Fibroblast of lung (primary cell): ENCODE measurements around the gene ERF. TPM values are rescaled to one million over a fixed set of nuclear protein-coding genes. Genes with fewer than 3 reads are reported as not detected.
A peak's percentile ranks its signal among the peaks of the same experiment; 100 is the strongest.

ENCODE experiments used
- DNase-seq, 2 donors: peaks; one replicate each; pipeline versions ENCODE4 v3.0.0 to v3.0.0-alpha.2; 2010; ENCODE audit warnings: low read depth in 2 of 2
- H2AFZ ChIP-seq: 2 replicates; pipeline ENCODE4 v1.5.1; 2012; ENCODE audit warnings: low read length, control low read depth, inconsistent platforms
- H3K27ac ChIP-seq: 2 replicates; pipeline ENCODE4 v1.5.1; 2011; ENCODE audit warnings: low read length, control low read depth; ENCODE audit not compliant: insufficient read depth
- H3K27me3 ChIP-seq: 2 replicates; pipeline ENCODE4 v1.5.1; 2011; ENCODE audit warnings: mild to moderate bottlenecking, low read length; ENCODE audit not compliant: control insufficient read depth, insufficient read depth
- H3K36me3 ChIP-seq: 2 replicates; pipeline ENCODE4 v1.5.1; 2011; ENCODE audit warnings: low read length; ENCODE audit not compliant: control insufficient read depth, insufficient read depth
- H3K4me1 ChIP-seq: 2 replicates; pipeline ENCODE4 v1.5.1; 2011; ENCODE audit warnings: low read length; ENCODE audit not compliant: control insufficient read depth, insufficient read depth; ENCODE audit errors: extremely low read depth
- H3K4me2 ChIP-seq: 2 replicates; pipeline ENCODE4 v1.5.1; 2011; ENCODE audit warnings: low read length, control low read depth; ENCODE audit not compliant: insufficient read depth; ENCODE audit errors: extremely low read depth
- H3K4me3 ChIP-seq, 4 experiments: fragments of 200-600 bp in 1 of 4; sonication (generic) in 1 of 4; replicated peaks in 1 of 4; 2 replicates each; pipeline ENCODE4 v1.5.1; 2011 to 2016; ENCODE audit warnings: low read length in 4 of 4, low read depth in 3 of 4, mild to moderate bottlenecking in 3 of 4, control low read depth in 2 of 4, inconsistent platforms in 1 of 4, mixed read lengths in 1 of 4; ENCODE audit not compliant: insufficient read depth in 1 of 4; ENCODE audit errors: control extremely low read depth in 1 of 4
- H3K79me2 ChIP-seq: 2 replicates; pipeline ENCODE4 v1.5.1; 2012; ENCODE audit warnings: mild to moderate bottlenecking, low read length, inconsistent platforms; ENCODE audit not compliant: control insufficient read depth, insufficient read depth
- H3K9ac ChIP-seq: 2 replicates; pipeline ENCODE4 v1.5.1; 2011; ENCODE audit warnings: mild to moderate bottlenecking, low read length, control low read depth; ENCODE audit not compliant: insufficient read depth
- H3K9me3 ChIP-seq: 2 replicates; pipeline ENCODE4 v1.5.1; 2012; ENCODE audit warnings: low read depth, low read length; ENCODE audit not compliant: control insufficient read depth, insufficient read depth
- H4K20me1 ChIP-seq: 2 replicates; pipeline ENCODE4 v1.5.1; 2011; ENCODE audit warnings: low read length; ENCODE audit not compliant: control insufficient read depth, insufficient read depth; ENCODE audit errors: extremely low read depth
- EZH2 ChIP-seq: IDR thresholded peaks from 2 replicates; pipeline ENCODE4 v1.5.1; 2012; ENCODE audit warnings: low read length, control low read depth, mild to moderate bottlenecking; ENCODE audit errors: missing control alignments
- polyA plus RNA-seq, 2 donors: library from polyadenylated mRNA; depleted of rRNA in 1 of 2; stranded (reverse) in 1 of 2; unstranded in 1 of 2; fragments of >200 nt; gene quantifications; 2 replicates each; pipeline ENCODE4 v1.2.1, GENCODE V29; 2011 to 2012; ENCODE audit warnings: missing spikeins in 1 of 2
- total RNA-seq: library from RNA; depleted of rRNA; stranded (reverse); fragments of >200 nt; gene quantifications from 2 replicates; pipeline ENCODE4 v1.2.1, GENCODE V29; 2014
- TF ChIP-seq, protein P1 (sequence below), 2 donors: IDR thresholded peaks in 1 of 2; conservative IDR thresholded peaks in 1 of 2; 1 replicate in 1 of 2; 2 replicates in 1 of 2; pipeline ENCODE4 v1.5.1; 2011 to 2012; ENCODE audit warnings: low read length in 2 of 2, control low read depth in 1 of 2, inconsistent platforms in 1 of 2, low read depth in 1 of 2, mild to moderate bottlenecking in 1 of 2

ERF gene
- total and polyA plus RNA-seq, 2 donors (not counting 1 experiment from before 2014, with no cell fraction given): 13.2 to 36.3 TPM

DNA sequence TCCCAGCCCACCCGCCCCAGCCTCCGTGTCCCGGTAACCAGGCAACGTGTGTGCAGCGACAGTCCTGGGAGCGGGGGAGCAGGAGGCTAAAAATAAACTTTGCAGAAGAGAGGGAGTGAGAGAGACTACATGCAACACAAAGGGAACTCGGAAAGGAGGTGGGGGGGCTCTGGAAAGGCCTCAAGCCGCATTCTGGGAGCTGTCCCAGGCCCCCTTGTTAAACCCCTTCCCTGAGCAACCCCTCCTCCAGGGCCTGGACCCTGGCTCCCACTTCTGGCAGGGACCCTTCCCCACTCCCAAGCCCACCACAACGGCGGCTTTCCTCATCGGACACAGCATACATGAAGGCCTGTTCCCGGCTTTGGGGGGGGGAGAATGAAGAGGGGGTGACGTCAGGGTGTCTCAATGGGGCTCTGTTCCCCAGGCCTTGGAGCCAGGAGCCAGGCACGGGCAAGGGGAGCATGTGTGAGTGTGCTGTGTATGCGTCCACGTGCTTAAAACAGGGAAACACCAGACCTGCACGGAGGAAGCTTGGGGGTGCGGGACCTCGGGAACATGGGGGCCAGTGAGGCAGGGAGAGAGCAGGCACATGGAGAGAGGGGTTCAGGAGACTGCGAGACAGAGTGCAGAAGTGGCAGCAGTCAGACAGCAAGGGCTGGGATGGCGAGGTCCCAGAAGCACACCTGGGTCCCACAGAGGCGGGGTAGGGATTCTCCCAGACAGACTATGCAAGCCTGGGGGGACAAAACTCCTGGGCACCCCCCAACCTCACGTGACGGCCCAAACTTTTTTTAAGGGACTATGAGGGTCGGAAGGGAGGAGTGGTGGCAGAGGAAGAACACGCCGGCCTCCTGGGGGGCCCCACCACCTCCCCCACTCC lies 2.3 kb downstream of the ERF start:
- H4K20me1 ChIP-seq: no peaks in the 10 kb centered on the region
- DNase-seq: peak; percentile 47 to 65
- H3K4me1 ChIP-seq: peaks cover 23% of the 10 kb centered on the region
- H3K79me2 ChIP-seq: peaks cover 60% of the 10 kb centered on the region
- H3K27me3 ChIP-seq: no peaks in the 10 kb centered on the region
- H3K4me3 ChIP-seq: peak overlapping the region; percentile 47 to 97 (median 66)
- H3K36me3 ChIP-seq: peaks cover 12% of the 10 kb centered on the region
- H3K9ac ChIP-seq: peak overlapping the region; percentile 75
- H2AFZ ChIP-seq: no peak overlapping the region
- H3K27ac ChIP-seq: peak overlapping the region; percentile 82
- no peak for TF ChIP-seq EZH2
- no peaks in the 10 kb centered on the region for H3K9me3 ChIP-seq
- peak overlapping the region; percentile 68 for H3K4me2 ChIP-seq

DNA sequence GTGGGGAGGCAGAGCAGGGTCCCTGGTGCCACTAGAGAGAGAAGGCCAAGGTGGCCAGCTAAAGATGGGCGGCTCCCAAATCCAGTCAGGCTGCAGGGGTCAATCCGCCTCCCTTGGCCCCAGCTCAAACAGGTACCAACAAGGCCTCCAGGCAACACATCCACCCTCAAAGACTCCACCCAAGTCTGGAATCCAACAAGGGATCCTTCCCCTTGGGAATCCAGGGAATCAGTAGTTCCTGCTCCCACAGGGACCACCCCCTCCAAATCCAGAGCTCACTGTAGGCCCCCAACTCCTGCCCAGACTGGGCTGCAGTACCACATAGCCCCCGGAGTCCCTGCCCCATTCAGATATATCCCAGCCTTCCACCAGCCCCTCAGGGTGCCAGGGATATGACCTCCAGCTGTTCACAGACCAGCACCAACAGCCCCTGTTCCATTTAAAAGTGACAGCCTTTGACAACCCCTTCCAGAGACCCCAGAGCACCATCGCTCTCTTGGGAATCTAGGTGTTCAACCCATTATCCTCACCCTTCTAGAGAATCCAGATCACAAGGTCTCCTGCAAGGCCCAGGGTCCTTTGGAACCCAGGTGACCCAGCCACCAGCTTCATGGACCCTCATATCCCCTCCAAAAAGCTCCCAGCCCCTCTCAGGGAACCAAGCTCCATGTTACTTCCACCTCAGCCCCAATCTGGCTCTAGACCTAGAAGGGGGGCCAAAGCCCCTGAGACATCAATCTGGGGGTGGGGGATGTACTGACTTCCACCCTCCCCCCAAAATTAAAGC lies 3.2 kb downstream of the ERF start:
- H4K20me1 ChIP-seq: no peaks in the 10 kb centered on the region

DNA sequence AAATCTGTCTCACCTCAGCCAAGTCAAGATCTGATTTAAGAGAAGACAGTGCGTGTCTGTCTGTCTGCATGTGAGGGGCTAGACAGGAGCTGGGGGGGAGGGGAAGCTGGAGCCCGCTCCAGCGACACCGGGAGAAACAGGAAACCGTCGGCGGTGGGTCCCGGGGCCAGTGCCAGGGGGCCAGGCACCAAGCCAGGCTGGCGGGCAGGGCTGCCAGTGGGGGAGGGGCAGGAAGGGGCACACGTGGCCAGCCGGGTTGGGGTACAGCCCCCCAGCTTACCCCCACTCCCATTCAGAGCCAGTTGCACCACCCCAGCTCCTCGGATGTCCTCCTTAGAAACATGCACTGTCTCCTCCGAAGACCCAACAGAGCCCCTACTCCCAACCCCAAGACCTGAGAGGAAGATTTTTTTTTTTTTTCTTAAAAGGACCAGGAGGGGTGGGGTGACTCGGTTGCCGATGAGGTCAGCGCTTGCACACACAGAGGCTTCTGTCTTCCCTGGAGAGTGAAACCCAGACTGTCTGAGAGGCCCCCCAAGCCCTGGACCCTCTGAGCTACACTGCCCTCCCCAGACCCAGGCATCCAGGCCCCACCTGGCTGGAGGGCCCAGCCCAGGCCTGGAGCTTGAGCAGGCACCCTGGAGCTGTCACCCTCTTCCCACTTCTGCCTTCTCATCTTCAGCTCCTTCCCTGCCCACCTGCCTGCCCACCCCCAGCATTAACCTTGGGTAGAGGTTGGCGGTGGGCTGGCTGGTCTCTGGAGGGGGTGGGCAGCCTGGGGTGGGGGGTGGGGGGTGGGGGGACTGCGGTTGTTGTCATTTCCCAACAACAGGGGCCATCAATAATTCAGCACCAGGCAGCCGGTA lies 4.0 kb downstream of the ERF start:
- peak; percentile 60 to 67 for DNase-seq
- peaks cover 35% of the 10 kb centered on the region for H3K4me1 ChIP-seq
- peak overlapping the region; percentile 58 for H3K9ac ChIP-seq
- peak overlapping the region; percentile 82 for H3K27ac ChIP-seq
- H3K27me3 ChIP-seq: no peaks in the 10 kb centered on the region
- peak overlapping the region; percentile 92 for H3K4me2 ChIP-seq
- H3K79me2 ChIP-seq: peaks cover 60% of the 10 kb centered on the region
- H3K4me3 ChIP-seq: peak overlapping the region; percentile 10 to 46 (median 31)
- TF ChIP-seq, protein P1, sequence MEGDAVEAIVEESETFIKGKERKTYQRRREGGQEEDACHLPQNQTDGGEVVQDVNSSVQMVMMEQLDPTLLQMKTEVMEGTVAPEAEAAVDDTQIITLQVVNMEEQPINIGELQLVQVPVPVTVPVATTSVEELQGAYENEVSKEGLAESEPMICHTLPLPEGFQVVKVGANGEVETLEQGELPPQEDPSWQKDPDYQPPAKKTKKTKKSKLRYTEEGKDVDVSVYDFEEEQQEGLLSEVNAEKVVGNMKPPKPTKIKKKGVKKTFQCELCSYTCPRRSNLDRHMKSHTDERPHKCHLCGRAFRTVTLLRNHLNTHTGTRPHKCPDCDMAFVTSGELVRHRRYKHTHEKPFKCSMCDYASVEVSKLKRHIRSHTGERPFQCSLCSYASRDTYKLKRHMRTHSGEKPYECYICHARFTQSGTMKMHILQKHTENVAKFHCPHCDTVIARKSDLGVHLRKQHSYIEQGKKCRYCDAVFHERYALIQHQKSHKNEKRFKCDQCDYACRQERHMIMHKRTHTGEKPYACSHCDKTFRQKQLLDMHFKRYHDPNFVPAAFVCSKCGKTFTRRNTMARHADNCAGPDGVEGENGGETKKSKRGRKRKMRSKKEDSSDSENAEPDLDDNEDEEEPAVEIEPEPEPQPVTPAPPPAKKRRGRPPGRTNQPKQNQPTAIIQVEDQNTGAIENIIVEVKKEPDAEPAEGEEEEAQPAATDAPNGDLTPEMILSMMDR (conservative IDR thresholded peaks at IDR 0.05 in 1 of 2, IDR thresholded peaks at IDR 0.05 in 1 of 2; ENCODE audit: low read depth in 1 of 2, low read length in 2 of 2): no peak
- no peak for TF ChIP-seq EZH2
- H4K20me1 ChIP-seq: no peaks in the 10 kb centered on the region
- no peaks in the 10 kb centered on the region for H3K9me3 ChIP-seq
- H2AFZ ChIP-seq: no peak overlapping the region
- H3K36me3 ChIP-seq: peaks cover 15% of the 10 kb centered on the region

More for the DNA sequence above, 3.2 kb downstream of the ERF start:
- peak overlapping the region; percentile 82 for H3K27ac ChIP-seq
- H2AFZ ChIP-seq: no peak overlapping the region
- H3K27me3 ChIP-seq: no peaks in the 10 kb centered on the region
- peak overlapping the region; percentile 50 for H3K9ac ChIP-seq
- H3K79me2 ChIP-seq: peaks cover 60% of the 10 kb centered on the region
- H3K4me1 ChIP-seq: peaks cover 27% of the 10 kb centered on the region
- peaks cover 13% of the 10 kb centered on the region for H3K36me3 ChIP-seq
- DNase-seq: no peak
- no peak for TF ChIP-seq EZH2
- TF ChIP-seq, protein P1 (conservative IDR thresholded peaks at IDR 0.05 in 1 of 2, IDR thresholded peaks at IDR 0.05 in 1 of 2; ENCODE audit: low read depth in 1 of 2, low read length in 2 of 2): no peak
- H3K4me2 ChIP-seq: peak overlapping the region; percentile 68
- H3K4me3 ChIP-seq: peak overlapping the region; percentile 36 to 97 (median 60)
- H3K9me3 ChIP-seq: no peaks in the 10 kb centered on the region
